ENCODE results near the gene GAA.
"Not testable (repeated sequence)": the region's sequence is repeated elsewhere in the genome, so short reads cannot be mapped to it uniquely, and the experiment has no call there.

Gene GAA

DNA sequence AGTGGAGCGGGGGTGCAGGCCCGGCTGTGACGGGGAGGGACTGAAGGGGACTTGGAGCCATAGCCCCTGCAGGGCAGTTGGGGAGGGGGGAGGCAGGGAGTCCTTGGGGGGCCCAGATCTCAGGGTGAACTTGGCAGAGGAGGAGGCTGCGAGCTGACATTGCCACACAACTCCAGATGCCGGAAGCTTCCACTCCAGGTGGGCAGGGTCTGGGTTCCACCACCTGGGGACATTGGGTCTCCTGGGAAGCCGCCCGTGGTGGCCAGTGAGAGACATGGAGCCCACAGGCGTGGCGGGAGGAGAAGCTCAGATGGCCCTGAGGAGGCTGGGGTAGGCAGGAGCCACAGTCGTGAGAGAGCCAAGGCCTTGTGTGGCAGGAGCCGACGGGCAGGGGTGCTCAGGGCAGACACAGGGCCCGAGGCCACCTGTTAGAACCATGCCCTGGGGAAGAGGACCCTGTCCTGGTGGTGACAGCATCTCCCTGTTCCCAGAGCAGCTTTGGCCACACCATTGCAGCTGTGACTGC, 18.2 kb upstream of the GAA start:
- DNase-seq (ENCODE audit: low read depth): no peak

GRCh38 chr17:80084773-80085172, 16.6 kb upstream of the GAA start:
- DNase-seq (ENCODE audit: low read depth): no peak

GRCh38 chr17:80086081-80086480, 15.3 kb upstream of the GAA start:
- DNase-seq (ENCODE audit: low read depth): no peak

DNA sequence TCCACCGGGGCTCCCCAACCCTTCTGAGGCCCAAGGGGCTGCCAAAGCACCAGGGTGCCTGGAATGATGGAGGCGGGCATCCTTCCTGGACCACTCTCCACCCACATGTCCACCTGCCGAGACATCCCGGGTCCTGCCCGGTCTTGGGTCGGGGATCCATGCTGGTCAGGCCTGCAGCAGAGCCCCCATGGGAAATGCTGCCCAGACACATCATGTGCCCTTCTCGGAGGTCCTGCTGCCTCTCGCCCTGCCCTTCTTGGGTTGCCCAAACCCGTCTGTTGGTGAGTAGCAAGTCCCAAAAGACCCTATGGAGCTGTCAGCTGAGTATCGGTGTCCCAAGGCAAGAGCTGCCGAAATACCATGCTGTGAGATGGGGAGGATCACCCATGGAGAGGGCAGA, 14.8 kb upstream of the GAA start:
- no peak for DNase-seq (ENCODE audit: low read depth)

DNA sequence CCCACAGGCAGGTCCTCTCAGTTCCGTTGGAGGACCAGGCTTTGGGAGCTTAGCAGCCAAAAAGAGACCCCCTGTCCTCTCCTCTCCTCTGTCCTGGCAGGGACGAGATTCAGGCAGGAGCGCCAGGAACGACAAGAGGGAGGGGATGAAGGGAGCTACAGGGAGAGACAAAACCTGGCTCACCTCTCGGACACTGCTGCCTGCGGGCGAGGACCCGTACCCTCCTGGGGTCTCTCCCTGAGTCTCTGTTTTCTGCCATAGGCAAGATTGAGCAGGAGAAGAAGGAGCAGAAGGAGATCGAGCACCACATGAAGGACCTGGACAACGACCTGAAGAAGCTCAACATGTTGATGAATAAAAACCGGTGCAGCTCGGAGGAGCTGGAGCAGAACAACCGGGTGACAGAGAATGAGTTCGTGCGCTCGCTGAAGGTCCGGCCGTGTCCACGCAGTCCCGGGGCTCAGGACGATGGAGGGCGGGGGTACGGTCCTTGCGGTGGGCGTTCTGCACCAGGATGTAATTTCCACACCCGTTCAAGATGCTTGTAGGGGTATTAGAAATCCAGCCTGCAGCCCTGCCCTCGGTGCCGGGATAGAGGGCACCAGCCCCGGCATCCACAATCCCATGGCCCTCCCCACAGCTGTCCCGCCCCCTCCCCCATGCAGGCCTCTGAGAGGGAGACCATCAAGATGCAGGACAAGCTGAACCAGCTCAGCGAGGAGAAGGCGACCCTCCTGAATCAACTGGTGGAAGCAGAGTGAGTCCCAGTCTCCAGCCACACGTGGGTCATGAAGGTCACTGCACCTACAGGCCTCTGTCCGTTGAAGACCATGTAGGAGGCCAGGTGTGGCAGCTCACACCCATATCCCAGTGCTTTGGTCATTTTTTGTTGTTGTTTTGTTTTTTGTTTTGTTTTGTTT, 13.8 kb upstream of the GAA start:
- no peak for DNase-seq (ENCODE audit: low read depth)

- no peak for DNase-seq (ENCODE audit: low read depth)
These were observed 11.6 kb upstream of the GAA start for GRCh38 chr17:80089762-80090161.

- not testable (repeated sequence) for DNase-seq (ENCODE audit: low read depth)
These were observed 11.2 kb upstream of the GAA start for GRCh38 chr17:80090164-80090563.

DNA sequence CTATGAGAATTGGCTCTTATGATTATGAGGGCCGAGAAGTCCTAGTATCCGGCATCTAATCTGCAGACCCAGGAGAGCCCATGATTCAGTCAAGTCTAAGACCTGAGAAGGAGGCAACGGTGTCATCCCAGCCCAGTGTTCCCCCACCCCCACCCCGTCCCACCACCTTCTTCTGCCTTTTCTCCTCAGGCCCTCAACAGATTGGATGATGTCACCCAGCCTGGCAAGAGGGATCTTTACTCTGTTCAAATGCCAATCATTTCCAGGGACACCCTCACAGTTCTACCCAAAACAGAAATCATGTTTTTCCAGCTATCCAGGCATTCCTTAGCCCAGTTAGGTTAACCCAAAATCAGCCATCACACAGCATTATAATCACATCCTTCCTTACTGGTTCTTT, 10.0 kb upstream of the GAA start:
- no peak for DNase-seq (ENCODE audit: low read depth)

- no peak for DNase-seq (ENCODE audit: low read depth)
These were observed 8.4 kb upstream of the GAA start for GRCh38 chr17:80092959-80093358.

- DNase-seq (ENCODE audit: low read depth): no peak
These were observed 6.1 kb upstream of the GAA start for GRCh38 chr17:80095038-80095843.

DNA sequence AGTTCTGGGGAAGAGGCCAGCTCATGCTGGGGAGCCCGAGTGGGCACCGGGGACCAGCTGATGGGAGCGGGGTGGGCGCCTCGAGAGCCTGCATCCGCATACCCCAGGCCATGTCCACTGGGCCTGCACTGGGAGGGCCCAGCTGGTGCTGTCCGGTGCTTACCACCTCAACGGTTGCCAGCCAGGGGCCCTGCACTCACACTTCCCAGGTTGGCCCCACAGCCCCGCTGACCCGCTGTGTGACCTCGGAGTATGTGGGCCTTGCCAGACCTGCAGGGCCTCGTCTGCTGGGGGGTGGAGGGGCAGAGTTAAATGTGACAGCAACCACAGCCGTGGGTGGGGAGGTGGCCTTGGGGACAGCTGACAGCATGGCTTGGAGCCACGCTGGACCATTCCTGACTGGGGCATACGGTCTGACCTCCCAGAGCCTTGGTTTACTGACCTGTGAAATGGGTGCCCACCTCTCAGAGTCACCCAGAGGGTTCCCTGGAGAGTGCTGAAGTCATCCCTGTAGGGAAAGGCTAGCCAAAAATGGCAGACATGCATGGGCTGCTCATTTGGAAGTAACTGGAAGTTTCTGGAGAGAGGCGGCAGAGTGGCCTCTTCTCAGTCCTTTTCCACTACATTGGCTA, 5.4 kb upstream of the GAA start:
- no peak for DNase-seq (ENCODE audit: low read depth)

DNA sequence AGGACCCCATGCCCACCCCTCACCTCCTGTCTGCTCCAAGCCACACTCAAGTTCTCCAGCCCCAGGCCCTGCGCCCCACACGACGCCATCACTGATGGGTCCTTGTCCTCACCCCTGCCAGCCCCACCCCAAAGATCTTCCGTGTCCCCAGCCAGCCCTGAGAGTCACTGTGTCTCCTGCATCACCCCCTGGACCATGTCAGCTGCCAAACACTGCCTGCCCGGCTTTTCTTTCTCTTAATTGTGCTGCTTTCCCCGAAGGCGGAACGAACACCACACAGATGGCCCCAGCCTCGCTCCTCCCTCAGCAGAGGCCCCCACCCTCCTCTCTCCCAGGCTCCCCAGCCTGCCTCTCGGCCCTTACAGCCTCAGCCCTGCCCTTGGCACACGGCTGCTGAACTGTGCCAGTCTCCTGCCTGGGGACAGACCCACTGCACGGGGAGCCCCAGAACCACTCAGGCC, 4.8 kb upstream of the GAA start:
- no peak for DNase-seq (ENCODE audit: low read depth)

DNA sequence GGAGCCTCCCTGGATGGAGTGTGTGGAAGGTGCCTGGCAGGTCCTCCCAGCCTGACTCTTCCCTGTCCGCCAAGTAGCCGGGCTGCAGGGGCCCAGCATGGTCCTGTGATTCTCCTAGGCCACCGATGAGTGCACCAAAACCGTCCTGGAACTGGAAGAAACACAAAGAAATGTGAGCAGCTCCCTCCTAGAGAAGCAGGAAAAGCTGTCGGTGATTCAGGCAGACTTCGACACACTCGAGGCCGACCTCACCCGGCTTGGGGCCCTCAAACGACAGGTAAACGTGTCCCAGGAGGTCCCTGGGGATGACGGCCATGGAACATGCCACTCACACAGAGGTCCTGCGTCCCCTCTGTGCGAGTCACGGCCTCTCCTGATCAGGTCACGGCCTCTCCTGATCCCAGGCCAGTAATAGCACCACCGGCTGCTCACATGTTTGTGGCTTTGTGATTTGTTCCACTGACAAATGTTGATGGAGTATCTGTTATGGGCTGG, 4.2 kb upstream of the GAA start:
- no peak for DNase-seq (ENCODE audit: low read depth)

GRCh38 chr17:80097844-80098691, 3.3 kb upstream of the GAA start:
- no peak for DNase-seq (ENCODE audit: low read depth)

- DNase-seq (ENCODE audit: low read depth): no peak
These were observed 1.9 kb upstream of the GAA start for GRCh38 chr17:80099291-80100034.

DNA sequence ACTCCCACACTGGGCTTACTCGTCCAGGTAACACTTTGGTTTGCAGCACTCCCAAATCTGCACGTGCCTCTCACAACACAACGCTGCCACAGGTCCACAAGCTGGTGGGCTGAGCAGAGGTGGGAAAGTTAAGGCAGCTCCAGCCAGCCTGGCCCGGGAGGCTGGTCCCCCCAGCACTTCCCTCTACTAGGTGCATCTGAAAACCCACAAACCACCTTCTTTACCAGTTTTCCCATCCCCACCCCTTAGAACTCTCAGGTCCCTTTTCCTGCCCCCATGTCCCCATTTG, 1.4 kb upstream of the GAA start:
- DNase-seq (ENCODE audit: low read depth): no peak

DNA sequence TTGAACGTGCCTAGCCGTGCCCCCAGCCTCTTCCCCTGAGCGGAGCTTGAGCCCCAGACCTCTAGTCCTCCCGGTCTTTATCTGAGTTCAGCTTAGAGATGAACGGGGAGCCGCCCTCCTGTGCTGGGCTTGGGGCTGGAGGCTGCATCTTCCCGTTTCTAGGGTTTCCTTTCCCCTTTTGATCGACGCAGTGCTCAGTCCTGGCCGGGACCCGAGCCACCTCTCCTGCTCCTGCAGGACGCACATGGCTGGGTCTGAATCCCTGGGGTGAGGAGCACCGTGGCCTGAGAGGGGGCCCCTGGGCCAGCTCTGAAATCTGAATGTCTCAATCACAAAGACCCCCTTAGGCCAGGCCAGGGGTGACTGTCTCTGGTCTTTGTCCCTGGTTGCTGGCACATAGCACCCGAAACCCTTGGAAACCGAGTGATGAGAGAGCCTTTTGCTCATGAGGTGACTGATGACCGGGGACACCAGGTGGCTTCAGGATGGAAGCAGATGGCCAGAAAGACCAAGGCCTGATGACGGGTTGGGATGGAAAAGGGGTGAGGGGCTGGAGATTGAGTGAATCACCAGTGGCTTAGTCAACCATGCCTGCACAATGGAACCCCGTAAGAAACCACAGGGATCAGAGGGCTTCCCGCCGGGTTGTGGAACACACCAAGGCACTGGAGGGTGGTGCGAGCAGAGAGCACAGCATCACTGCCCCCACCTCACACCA, 724 bp downstream of the GAA start:
- no peak for DNase-seq (ENCODE audit: low read depth)

DNA sequence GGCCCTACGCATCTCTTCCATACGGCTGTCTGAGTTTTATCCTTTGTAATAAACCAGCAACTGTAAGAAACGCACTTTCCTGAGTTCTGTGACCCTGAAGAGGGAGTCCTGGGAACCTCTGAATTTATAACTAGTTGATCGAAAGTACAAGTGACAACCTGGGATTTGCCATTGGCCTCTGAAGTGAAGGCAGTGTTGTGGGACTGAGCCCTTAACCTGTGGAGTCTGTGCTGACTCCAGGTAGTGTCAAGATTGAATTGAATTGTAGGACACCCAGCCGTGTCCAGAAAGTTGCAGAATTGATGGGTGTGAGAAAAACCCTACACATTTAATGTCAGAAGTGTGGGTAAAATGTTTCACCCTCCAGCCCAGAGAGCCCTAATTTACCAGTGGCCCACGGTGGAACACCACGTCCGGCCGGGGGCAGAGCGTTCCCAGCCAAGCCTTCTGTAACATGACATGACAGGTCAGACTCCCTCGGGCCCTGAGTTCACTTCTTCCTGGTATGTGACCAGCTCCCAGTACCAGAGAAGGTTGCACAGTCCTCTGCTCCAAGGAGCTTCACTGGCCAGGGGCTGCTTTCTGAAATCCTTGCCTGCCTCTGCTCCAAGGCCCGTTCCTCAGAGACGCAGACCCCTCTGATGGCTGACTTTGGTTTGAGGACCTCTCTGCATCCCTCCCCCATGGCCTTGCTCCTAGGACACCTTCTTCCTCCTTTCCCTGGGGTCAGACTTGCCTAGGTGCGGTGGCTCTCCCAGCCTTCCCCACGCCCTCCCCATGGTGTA, 1.5 kb downstream of the GAA start:
- no peak for DNase-seq (ENCODE audit: low read depth)

- DNase-seq (ENCODE audit: low read depth): no peak
These were observed 2.2 kb downstream of the GAA start for GRCh38 chr17:80103449-80104085.

Data from HS-5 (cell line).